NCI-H1436 (cell line): Measurements from ENCODE around the gene AK9.

Experiments used
- DNase-seq: peaks from one replicate; lab custom pipeline; 2025; lab: John Stamatoyannopoulos, UW

The AK9 gene

DNA sequence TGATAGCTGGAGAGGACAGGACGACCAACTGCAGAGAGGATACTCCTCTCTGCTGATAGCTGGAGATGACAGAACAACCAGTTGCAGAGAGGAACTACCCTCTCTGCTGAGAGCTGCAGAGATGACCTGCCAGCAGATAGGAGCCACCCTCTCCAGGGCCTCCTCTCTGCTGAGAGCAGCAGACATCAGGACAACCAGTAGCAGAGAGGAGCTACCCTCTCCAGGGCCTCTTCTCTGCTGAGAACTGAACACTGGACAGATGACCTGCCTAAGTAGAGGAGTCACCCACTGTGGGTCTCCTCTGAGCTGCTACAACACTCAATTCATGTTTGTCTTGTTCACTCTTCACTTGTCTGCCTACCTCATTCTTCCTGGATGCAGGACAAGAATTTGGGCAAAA, 180.6 kb downstream of the AK9 start:
- DNase-seq: no peak

DNA sequence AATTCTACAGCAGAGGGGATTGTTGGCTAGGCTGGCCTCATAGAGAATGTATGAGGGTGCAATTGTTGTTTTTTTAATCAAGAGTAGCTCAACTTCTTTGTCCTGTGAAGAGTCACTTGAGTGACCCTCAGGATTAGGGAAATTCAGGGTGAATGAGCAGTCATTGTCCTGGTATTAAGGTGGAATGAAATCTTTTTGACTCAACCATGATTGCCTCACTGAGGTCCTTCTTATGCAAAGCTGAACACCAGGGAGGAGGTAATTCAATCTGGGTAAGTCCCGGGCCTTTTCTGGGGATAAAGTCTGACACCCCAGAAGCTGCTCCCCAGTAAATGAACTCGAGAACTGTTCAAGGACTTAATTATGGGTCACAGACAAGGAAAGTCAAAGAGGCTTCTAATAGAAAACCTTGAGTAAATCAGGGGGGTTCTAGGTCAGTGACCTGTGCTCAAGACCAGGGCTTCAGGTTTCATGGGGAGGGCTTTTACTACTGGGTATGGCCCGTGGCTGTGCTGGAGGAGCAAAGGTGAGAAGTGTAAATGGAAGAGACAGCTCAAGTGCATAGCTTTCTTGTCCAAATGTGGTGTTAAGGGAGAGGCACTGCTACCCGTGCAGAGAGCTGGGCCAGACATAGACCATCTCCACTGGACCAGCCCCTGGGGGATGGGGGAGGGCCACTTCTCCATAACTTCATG, 182.7 kb downstream of the AK9 start:
- no peak for DNase-seq

DNA sequence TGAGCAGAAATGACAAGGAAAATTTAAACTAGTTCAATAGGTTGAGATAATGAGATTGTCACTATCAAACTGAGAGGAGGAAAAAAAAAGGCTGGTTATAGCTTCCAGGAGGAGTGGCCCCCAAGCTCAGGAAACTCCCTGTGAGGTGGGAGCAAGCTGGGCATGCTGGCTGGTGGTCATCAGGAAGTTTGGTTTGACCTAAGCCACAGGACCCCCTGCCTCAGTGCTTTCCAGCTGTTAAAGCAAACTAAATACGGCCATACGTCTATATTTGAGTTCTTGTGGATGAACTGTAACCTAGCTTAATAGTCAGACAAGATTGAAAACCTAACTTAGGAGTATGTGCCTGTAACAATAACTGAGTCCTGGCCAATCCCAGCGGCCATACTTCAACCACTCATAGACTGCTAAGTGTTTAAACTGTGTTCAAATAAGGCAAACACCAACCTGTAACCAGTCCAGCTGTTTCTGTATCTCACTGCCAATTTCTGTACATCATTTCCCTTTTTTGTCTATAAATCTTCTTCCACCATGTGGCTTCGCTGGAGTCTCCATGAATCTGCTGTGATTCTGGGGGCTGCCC, 183.4 kb downstream of the AK9 start:
- DNase-seq: no peak

DNA sequence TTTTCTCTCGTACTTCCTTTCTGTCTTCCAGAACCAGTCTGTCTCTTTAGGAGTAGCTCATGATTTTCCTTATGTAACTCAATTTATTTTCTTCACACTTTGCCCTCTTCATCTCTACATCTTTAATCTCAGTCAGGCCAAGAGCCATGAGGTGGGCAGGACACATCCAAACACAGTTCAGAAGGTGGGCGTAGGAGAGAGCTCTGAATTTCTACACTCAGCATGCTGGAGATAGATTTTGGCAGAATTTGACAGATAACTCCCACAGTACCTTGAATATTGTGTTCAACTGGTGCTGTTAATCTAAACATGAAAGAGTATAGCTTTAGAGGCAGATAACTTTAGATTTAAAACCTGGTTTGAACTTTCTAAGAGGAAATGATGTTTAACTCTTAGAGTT, 184.2 kb downstream of the AK9 start:
- no peak for DNase-seq

DNA sequence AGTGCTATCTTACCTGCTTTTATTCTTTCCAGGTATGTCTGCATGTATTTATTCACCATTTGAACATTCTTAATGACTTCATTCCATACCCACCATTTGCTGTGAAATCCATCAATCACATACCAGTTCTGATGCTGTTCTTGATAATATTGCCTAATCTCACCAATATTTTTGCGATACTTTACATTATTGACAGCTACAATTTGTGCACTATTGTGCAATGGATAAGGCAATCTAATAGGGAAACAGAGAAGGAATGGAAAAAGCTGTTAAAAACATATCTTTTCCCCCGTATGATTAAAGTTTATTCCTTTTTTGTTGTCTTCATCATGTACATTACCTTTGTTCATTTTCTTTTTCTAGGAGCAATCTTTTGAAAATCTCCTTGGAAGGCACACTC, 184.7 kb downstream of the AK9 start:
- no peak for DNase-seq

DNA sequence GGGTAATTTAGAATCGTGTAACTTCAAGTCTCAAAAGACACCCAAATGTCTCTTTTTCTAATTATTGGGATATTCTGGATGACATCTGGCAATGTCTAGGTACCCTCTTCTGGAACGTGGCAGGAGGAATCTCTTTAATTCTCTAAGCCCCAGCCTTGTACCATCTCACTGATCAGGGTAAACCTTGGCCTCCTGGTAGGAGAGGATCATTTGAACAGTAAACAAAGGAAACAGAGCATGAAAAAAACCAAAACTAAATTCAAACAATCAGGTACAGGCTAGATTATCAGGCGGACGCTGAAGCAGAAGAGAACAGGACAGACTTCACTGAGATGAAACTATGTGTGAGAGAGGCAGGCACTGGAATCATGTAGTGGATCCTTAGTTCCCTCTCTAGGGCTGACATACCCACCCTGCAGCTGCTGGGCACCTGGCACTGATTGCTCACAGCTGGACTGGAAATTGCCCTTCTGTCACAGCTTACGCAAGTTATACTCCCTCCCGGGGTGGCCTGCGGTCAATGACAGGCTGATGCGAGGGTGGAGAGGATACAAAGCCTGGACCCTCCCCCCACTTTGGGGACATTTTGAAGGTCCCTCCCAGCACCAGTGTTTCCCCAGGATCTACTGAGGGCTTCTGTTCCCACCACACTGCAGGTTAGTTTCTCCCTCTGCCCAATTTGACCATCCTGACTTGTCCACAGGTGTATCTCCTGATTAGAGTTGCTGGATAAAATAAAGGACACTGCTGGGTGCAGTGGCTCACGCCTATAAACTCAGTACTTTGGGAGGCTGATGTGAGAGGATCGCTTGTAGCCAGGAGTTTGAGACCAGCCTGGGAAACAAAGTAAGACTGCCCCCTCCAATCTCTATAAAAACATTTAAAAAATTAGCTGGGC, 187.4 kb downstream of the AK9 start:
- DNase-seq: no peak

DNA sequence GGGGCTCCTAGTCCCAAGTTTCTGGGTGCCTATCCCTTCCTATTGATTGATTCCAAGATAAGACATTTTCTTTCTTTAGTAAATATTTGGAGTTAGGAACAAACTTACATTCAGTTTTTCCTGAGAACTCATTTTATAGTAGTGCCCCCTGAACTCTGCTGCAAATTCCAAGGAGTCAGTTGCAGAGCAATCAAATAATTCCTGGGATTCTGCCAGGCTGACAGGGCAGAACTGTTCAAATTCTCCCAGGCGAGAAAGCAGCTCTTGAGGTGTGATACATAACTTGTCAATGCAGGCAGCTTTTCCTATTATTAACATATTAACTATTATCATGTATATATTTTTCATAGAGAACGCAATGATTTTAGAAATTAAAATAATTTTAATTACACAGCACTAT, 192.1 kb downstream of the AK9 start:
- DNase-seq: no peak

DNA sequence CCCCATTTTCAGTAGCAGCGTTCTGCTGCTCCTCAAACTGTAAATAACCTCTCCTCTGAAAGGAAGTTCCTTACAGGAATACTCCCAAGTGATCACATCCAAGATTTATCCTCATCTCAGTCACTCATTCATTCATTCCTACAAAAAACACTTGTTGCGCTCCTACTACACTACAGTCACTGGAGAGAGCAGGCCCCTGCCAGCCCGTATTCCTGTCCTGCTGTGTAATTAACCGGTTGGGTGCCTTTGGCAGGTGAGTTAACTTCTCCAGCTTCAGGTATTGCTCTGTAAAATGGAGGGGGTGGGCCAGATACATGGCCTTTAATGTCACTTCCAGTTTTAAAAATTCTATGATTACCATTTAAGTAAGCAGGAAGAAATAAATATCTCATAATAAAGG, 192.9 kb downstream of the AK9 start:
- DNase-seq: no peak

DNA sequence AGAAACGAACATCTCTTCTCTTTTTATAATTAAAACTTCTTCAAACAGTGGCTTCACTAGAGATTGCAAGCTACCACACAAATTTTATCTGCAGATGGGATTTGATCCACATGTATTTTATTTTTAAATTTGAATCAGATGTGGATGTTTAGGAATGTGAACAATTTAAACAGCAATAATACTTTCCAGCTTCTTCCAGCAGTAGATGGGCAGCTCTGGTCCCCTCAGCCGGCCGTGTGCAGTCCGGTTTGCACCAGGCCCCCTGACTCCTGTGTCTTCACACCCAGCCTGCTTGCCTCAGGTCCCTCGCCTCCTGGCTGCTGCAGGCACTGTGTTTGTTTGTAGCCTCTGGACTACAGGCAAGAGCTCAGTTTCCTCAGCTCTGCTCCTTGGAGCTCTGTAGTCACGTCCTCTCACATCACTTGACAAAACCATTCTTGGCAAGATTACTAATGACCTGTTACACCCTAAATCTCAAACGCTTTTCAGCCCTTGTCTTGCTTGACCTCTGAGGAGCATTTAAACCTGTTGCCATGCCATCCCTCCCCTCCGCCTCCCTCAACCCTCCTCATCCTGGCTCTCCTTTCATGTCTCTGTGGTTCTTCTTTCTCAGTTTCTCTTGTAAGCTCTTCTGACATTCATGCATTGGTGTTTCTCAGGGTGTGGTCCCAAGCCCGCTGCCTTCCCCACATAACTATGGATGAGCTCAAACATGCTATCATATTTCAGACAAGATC, 194.8 kb downstream of the AK9 start:
- DNase-seq: no peak

DNA sequence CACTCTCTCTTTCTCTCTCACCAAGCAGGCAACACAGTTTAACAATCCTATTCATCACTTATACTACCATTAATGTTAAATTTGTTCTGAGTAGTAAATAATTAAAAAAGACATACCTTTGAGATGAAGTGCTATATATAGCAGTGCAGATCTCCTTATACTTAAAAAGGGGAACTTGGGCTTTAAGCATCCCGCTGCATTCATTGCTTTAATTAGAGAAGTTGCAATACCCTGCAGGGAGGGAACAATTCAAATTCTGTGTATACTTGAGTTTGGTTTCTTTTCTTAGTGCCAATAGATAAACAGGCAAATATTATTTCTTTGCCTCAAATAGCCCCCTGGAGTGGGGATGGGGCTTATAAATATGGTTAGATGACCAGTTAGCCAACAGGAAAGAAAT, 197.1 kb downstream of the AK9 start:
- no peak for DNase-seq

DNA sequence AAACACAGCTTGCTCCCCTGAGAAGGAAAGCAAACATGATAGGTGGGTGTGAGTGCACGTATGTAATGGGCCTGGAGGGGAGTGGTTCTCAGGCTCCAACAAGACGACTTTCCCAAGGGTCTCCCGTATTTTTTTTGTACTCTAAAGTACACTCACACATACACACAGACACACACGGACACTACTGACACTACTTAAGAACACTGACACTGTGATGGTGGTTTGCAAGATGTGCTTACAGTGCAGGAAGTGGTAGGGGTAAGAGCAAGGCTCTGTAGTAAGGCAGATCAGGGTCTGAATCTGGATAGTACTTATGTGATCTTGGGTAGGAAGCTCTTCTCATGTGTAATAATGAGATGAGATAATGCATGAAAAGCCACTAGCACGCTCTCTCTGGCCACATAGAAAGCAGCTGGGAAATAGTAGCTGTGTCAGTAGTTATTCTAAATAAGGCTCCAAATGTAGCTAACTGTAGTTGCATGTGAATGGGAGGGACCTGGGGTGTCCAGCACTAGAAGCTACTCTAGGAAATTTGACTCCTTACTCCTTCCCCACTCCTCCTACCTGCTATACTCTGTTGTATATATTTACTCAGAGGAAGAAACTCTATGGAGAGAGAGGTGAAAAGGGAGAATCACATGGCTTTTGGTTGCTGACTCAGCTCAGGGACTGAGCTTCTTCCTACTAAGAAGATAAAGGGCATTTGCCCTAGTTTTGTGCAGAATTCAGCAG, 199.6 kb downstream of the AK9 start:
- no peak for DNase-seq

DNA sequence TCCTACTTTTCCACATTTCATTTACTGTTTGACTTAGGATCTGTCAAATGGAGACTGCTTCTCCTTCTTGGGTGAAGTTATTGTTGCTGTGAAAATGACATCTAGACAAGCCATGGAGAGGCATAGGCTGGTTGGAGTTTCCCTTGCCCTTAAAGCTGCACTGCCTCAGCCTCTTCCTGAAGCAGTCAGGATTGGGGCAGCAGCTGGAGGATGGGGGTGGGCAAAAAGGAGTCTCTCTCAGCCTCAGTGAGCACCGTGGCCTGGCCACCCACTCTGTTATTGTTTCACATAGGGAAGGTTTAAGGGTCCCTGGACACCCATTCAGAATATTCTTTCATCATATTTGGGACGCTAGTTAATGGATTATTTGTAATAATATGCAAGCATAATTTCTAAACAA, 200.3 kb downstream of the AK9 start:
- no peak for DNase-seq

DNA sequence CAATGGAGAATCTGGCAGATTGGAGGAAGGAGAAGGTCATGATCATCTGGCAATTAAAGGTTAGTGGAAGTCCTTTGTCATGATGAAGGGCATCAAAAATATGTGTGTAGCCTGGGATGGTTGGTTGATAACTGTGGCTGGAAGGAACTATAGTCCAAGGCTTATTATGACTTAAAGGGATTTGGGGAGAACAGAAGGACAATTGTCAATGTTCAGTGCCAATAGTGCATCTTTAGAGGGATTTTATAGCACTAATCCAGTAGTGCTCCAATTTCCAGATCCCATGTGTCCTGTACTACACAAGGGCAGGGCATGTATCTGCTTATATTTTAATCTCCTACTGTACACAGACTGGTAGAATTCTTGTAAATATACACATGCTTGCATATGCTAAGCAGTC, 203.0 kb downstream of the AK9 start:
- no peak for DNase-seq

DNA sequence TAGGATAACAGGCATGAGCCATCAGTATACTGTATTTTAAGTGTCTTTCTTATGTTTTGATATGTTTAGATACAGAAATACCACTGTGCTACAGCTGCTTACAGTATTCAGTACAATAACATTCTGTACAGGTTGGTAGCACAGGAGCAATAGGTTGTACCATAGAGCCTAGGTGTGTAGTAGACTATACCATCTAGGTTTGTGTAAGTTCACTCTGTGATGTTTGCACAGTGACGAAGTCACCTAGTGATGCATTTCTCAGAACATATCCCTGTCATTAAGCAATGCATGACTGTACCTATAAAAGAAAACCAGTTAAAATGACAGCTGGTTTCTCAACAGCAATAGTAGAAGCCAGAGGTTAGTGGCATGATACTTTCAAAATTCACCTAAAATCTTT, 204.9 kb downstream of the AK9 start:
- DNase-seq: no peak

DNA sequence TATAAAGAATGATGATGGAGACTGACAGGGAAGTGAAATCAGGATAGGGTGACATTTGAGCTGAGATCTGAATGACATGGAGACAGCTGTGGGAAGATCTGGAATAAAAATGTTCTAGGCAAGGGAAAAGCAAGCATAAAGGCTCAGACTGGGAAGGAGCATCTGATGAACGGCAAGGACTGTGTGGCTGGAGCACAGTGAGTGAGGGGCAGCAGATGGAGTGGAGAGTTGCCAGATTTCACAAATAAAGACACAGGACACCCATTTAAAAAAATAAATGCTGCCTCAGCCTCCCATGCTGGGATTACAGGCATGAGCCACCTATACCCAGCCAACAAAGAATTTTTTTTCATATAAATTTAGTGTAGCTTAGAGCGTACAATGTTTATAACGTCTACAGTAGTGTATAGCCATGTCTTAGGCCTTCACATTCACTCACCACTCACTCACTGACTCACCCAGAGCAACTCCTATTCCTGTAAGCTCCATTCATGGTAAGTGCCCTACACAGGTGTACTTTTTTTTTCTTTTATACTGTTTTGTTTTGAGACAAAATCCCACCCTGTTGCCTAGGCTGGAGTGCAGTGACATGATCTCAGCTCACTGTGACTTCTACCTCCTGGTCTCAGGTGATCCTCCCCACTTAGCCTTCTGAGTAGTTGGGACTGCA, 205.6 kb downstream of the AK9 start:
- no peak for DNase-seq

DNA sequence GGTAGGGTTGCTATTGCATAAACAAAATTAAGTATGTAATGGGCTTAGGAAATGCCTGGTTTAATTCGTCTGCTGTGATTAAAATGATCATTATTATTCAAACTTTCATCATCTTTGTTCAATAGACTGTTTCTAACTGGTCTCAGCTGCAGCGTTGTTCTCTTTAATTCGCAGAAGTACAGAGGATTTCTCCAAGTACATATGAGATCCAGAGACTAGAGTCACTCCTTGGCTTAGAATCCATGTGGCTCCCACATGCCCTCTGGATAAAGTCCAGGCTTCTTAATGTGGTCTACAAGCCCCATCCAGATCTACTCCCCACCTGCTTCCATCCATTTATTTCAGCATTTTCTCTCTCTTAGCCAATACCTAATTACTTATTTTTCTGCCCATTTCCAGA, 206.9 kb downstream of the AK9 start:
- no peak for DNase-seq

DNA sequence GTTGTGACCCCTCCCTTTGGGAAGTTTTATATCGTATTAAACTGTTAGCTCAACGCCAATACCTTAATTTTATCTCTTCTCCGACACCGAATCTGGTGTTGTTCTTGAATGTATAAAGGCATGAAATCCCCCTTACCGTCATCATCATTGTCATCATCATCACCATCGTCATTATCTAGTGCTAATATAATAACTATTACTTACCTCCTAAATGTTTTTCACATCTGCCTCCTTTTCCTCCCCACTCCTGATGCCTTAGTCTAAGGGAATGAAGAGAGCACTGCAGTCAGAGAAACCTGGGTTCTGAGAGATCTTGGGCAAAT, 207.3 kb downstream of the AK9 start:
- no peak for DNase-seq

DNA sequence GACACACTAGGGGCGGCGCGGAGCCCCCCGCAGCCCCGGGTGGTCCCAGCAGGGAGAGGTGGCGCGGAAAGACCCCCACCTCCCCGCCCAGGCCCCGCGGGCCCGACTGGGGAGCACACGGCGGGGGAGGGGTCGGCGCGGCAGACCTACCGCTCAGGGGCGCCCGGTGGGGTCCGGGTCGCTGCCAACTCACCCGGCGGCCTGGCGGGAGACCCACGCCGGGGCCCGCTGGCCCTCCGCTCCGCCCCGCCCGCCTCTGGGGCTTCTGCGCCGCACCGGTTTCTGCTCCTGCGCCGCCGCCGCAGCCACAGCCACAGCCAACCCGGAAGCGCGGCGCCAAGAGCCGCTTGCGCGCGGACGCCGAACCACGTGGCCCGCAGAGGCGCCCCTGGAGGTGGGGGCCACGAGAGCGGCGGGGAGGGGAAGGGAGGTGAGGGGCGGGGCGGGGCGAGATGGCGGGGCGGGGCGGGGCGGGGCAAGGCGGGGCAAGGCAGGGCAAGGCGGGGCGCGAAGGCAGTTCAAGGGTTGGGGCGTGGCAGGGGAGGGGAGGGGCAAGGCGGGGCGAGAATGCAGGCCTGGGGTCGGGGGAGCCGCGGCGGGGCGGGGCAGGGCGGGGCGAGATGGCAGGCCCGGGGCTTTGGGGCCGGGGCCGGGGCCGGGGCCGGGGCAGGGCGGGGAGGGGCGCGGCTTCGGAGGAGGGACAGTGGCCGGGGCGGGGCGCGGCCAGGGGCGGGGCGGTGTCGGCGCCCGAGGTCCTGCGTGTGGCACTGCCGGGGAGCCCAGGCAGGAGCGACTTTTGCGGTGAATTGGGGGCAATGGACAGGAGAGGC, 207.9 kb downstream of the AK9 start, which contains the start of gene ZBTB24:
Gene ZBTB24 (minus strand): TSS at position 315 of the 830 bp plus-strand sequence. CDS start 1,193 bp downstream, outside the sequence.
- peak; percentile 87 for DNase-seq

DNA sequence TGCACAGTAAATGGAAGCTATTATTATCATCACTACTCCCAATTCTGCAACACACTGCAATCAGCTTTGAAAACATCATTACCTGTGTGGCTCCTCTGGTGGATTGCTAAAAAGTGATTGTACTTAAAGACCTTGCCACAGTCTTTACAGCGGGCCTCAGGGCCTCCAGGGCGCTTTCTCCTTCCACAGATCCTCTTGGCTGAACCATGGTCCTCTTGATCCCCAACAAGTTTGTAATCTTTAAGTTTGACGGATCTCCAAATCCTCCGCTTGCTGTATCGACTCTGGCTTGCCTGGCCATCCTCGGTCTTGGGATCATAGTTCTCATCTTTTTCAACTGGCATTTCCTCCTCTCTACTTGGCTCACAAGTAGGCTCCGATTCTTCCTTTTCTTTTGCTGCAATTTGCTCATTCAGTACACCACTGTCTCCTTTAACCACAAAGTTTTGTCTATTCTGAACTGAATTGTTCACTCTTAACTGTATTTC, 210.0 kb downstream of the AK9 start:
- no peak for DNase-seq
